ENCODE results near the gene USP15. TPM values are rescaled to one million over a fixed set of nuclear protein-coding genes. Genes with fewer than 3 reads are reported as not detected.

USP15 gene
- total and polyA plus RNA-seq, 2 experiments from 2014 or later, result 20.6 to 42.4 TPM

DNA sequence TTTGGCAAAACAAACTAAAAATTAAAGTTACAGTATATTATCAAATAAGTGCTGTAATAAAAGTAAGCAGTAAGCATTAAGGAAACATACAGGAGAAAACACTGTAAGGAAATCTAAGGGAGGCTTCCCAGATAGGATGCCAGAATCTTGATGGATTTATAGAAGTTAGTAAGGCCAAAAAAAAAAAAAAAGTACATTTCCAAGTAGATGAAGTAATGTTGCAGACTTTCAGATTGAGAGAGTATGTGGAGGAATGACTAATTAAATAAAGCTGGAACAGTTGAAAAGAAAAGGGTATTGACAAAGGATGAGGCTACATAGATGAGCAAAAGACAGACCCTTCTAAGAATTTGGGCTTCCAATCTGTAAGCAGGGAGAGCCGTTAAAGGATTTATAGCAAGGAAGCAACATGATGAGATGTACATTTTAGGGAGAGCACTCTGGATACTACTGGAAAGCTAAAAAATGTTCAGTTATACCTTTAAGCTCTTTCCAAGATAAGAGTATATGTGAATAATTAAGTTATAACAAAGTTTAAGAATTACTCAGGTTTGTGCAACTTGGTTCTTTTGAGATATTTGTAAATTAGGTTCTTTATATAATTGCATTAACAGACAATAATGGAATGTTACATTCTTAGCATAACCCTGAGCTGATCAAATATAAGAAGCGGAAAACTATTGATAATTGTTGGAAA is 119.0 kb downstream of the USP15 start:
- no peak for DNase-seq (ENCODE audit: low spot score)
- Histone ChIP-seq H3K79me2 (no peaks in the 10 kb centered on the region), H3K9me3 (ENCODE audit: low read depth) (no peaks in the 10 kb centered on the region), H3K4me1 (ENCODE audit: insufficient read depth) (no peaks in the 10 kb centered on the region), H3K4me3 (no peak overlapping the region), H3K4me2 (no peak overlapping the region), H3K27ac (no peak overlapping the region), H2AFZ (no peak overlapping the region), H3K36me3 (replicated peaks; ENCODE audit: insufficient read depth, low read depth) (no peaks in the 10 kb centered on the region), H3K9me2 (replicated peaks; ENCODE audit: insufficient read depth) (no peaks in the 10 kb centered on the region), H4K20me1 (ENCODE audit: insufficient read depth, poor library complexity, severe bottlenecking) (no peaks in the 10 kb centered on the region), H3K27me3 (no peaks in the 10 kb centered on the region)
- 84% methylated on average over 2 of the region's 2 CpGs for WGBS (ENCODE audit: low lambda C conversion rate, missing lambda C conversion rate)
- TF ChIP-seq EZH2phosphoT487 (IDR thresholded peaks at IDR 0.05; ENCODE audit: low read depth, severe bottlenecking, unreplicated experiment) (no peak), EZH2 (IDR thresholded peaks at IDR 0.05; ENCODE audit: borderline replicate concordance) (no peak)
- TF ChIP-seq, protein P1, sequence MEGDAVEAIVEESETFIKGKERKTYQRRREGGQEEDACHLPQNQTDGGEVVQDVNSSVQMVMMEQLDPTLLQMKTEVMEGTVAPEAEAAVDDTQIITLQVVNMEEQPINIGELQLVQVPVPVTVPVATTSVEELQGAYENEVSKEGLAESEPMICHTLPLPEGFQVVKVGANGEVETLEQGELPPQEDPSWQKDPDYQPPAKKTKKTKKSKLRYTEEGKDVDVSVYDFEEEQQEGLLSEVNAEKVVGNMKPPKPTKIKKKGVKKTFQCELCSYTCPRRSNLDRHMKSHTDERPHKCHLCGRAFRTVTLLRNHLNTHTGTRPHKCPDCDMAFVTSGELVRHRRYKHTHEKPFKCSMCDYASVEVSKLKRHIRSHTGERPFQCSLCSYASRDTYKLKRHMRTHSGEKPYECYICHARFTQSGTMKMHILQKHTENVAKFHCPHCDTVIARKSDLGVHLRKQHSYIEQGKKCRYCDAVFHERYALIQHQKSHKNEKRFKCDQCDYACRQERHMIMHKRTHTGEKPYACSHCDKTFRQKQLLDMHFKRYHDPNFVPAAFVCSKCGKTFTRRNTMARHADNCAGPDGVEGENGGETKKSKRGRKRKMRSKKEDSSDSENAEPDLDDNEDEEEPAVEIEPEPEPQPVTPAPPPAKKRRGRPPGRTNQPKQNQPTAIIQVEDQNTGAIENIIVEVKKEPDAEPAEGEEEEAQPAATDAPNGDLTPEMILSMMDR (IDR thresholded peaks at IDR 0.05; ENCODE audit: poor library complexity), result no peak

- Histone ChIP-seq H3K27me3 (no peaks in the 10 kb centered on the region), H2AFZ (no peak overlapping the region), H3K9me3 (ENCODE audit: low read depth) (no peaks in the 10 kb centered on the region), H3K4me3 (no peak overlapping the region), H3K36me3 (replicated peaks; ENCODE audit: insufficient read depth, low read depth) (no peaks in the 10 kb centered on the region), H3K27ac (no peak overlapping the region), H4K20me1 (ENCODE audit: insufficient read depth, poor library complexity, severe bottlenecking) (no peaks in the 10 kb centered on the region), H3K9me2 (replicated peaks; ENCODE audit: insufficient read depth) (no peaks in the 10 kb centered on the region), H3K4me1 (ENCODE audit: insufficient read depth) (no peaks in the 10 kb centered on the region), H3K4me2 (no peak overlapping the region), H3K79me2 (no peaks in the 10 kb centered on the region)
- TF ChIP-seq, protein P1 (IDR thresholded peaks at IDR 0.05; ENCODE audit: poor library complexity), result no peak
- TF ChIP-seq EZH2phosphoT487 (IDR thresholded peaks at IDR 0.05; ENCODE audit: low read depth, severe bottlenecking, unreplicated experiment), result no peak
- TF ChIP-seq EZH2 (IDR thresholded peaks at IDR 0.05; ENCODE audit: borderline replicate concordance), result no peak
- DNase-seq (ENCODE audit: low spot score), result no peak
Measured at GRCh38 chr12:62379723-62380045, 119.5 kb downstream of the USP15 start.

- no peaks in the 10 kb centered on the region for H3K9me2 ChIP-seq (replicated peaks; ENCODE audit: insufficient read depth)
- no peaks in the 10 kb centered on the region for H3K27me3 ChIP-seq
- no peak overlapping the region for H3K4me3 ChIP-seq
- no peaks in the 10 kb centered on the region for H3K4me1 ChIP-seq (ENCODE audit: insufficient read depth)
- no peaks in the 10 kb centered on the region for H4K20me1 ChIP-seq (ENCODE audit: insufficient read depth, poor library complexity, severe bottlenecking)
- no peak overlapping the region for H2AFZ ChIP-seq
- no peaks in the 10 kb centered on the region for H3K9me3 ChIP-seq (ENCODE audit: low read depth)
- no peak overlapping the region for H3K27ac ChIP-seq
- no peak overlapping the region for H3K4me2 ChIP-seq
- 94% methylated on average over 2 of the region's 2 CpGs for WGBS (ENCODE audit: low lambda C conversion rate, missing lambda C conversion rate)
- TF ChIP-seq EZH2phosphoT487 (IDR thresholded peaks at IDR 0.05; ENCODE audit: low read depth, severe bottlenecking, unreplicated experiment), result no peak
- TF ChIP-seq EZH2 (IDR thresholded peaks at IDR 0.05; ENCODE audit: borderline replicate concordance), result no peak
- TF ChIP-seq, protein P1 (IDR thresholded peaks at IDR 0.05; ENCODE audit: poor library complexity), result no peak
- no peaks in the 10 kb centered on the region for H3K79me2 ChIP-seq
- no peaks in the 10 kb centered on the region for H3K36me3 ChIP-seq (replicated peaks; ENCODE audit: insufficient read depth, low read depth)
- no peak for DNase-seq (ENCODE audit: low spot score)
Measured at GRCh38 chr12:62382526-62382925, 122.3 kb downstream of the USP15 start.
